Neutrophil (primary cell): Measurements from ENCODE around the gene RPLP2.

Source experiments
- H3K27ac ChIP-seq: fragments of 200-600 bp; sonication (generic); 2 replicates; pipeline ENCODE4 v1.5.1; 2016; ENCODE audit warnings: mild to moderate bottlenecking, moderate library complexity
- H3K27me3 ChIP-seq: fragments of 200-600 bp; sonication (generic); 2 replicates; pipeline ENCODE4 v1.6.0; 2016; ENCODE audit warnings: mild to moderate bottlenecking
- H3K36me3 ChIP-seq: fragments of 200-600 bp; sonication (generic); 2 replicates; pipeline ENCODE4 v1.5.1; 2017
- H3K4me1 ChIP-seq, 2 experiments: fragments of 200-600 bp in 1 of 2; sonication (generic) in 1 of 2; 1 replicate in 1 of 2; 2 replicates in 1 of 2; pipeline versions ENCODE4 v1.5.1 to v1.6.1; 2013 to 2016; ENCODE audit warnings: low read depth in 1 of 2, low read length in 1 of 2, mild to moderate bottlenecking in 1 of 2, moderate library complexity in 1 of 2; ENCODE audit not compliant: control insufficient read depth in 1 of 2, insufficient read depth in 1 of 2
- H3K4me3 ChIP-seq, 2 experiments: fragments of 200-600 bp in 1 of 2; sonication (generic) in 1 of 2; 1 replicate in 1 of 2; 2 replicates in 1 of 2; pipeline ENCODE4 v1.5.1; 2013 to 2016; ENCODE audit warnings: low read depth in 1 of 2, low read length in 1 of 2, mild to moderate bottlenecking in 1 of 2, moderate library complexity in 1 of 2
- H3K9me3 ChIP-seq: fragments of 200-600 bp; sonication (generic); 2 replicates; pipeline ENCODE4 v1.5.1; 2016
- TF ChIP-seq, protein P1 (sequence below): fragments of 200-600 bp; sonication (generic); IDR thresholded peaks from 2 replicates; pipeline ENCODE4 v1.5.1; 2016; ENCODE audit warnings: antibody characterized with exemption

Gene RPLP2

DNA sequence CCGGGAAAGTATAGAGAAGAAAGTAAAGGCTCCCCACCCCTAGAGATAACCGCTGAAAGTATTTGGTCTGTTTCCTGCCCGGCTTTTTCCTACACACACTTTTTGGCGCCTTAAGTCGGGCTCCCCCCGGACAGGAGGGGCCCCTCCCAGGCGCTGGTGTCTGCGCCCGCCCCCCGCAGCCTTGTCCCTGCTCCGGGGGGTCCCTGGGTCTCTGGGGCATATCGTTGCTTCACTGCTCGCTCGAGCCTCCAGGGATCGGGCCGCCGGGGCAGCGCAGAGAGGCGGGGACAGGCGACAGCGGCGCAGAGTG lies 17.0 kb downstream of the RPLP2 start:
- H3K36me3 ChIP-seq, result peaks cover 38% of the 10 kb centered on the region
- H3K9me3 ChIP-seq, result no peaks in the 10 kb centered on the region
- H3K27ac ChIP-seq, result peak overlapping the region; percentile 80
- peaks cover 85 to 97% of the 10 kb centered on the region in 2 experiments for H3K4me1 ChIP-seq
- TF ChIP-seq, protein P1, sequence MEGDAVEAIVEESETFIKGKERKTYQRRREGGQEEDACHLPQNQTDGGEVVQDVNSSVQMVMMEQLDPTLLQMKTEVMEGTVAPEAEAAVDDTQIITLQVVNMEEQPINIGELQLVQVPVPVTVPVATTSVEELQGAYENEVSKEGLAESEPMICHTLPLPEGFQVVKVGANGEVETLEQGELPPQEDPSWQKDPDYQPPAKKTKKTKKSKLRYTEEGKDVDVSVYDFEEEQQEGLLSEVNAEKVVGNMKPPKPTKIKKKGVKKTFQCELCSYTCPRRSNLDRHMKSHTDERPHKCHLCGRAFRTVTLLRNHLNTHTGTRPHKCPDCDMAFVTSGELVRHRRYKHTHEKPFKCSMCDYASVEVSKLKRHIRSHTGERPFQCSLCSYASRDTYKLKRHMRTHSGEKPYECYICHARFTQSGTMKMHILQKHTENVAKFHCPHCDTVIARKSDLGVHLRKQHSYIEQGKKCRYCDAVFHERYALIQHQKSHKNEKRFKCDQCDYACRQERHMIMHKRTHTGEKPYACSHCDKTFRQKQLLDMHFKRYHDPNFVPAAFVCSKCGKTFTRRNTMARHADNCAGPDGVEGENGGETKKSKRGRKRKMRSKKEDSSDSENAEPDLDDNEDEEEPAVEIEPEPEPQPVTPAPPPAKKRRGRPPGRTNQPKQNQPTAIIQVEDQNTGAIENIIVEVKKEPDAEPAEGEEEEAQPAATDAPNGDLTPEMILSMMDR, result no peak
- H3K4me3 ChIP-seq, result peak overlapping the region; percentile 68 to 80
- peaks cover 29% of the 10 kb centered on the region for H3K27me3 ChIP-seq

DNA sequence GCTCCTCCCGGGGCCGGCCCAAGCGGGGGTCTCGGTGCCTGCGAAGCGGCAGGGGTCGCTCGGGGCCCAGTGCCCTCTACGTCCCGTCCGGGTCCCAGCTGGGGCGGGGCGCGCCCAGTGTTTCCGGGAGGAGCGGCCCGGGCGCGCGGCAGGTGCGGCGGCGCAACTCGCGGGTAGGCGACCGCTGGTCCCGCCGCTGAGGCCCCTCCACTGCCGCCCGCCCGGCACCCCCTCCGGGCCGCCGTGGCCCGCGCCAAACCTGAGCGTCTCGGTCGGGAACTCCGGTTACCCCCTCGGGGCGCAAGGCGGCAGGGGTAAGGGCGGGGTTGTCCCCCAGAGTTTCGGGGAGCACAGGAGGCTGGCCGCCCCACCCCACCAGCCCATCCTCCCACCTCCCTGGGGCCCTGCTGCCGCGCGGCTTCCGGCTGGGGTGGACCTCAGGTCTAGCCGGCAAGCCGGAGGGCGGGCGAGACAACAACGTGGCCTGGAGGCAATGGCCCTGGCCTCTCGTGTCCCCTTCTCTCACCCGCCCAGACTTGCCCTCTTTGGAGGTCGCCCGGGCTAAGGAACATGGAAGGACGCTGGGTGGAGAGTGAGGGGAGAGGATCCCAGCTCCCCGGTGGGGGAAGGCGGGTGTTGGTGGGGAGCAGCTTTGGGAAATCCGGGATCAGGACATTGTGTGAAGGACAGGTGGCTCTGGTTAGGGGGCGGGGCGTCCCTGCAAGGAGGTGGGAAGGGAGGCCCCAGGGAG lies 17.6 kb downstream of the RPLP2 start:
- Histone ChIP-seq H3K9me3 (no peaks in the 10 kb centered on the region), H3K4me1 (peaks cover 84 to 97% of the 10 kb centered on the region in 2 experiments), H3K4me3 (peak overlapping the region; percentile 68 to 80), H3K27me3 (peaks cover 34% of the 10 kb centered on the region), H3K27ac (peak overlapping the region; percentile 80), H3K36me3 (peaks cover 33% of the 10 kb centered on the region)
- TF ChIP-seq, protein P1, result no peak

DNA sequence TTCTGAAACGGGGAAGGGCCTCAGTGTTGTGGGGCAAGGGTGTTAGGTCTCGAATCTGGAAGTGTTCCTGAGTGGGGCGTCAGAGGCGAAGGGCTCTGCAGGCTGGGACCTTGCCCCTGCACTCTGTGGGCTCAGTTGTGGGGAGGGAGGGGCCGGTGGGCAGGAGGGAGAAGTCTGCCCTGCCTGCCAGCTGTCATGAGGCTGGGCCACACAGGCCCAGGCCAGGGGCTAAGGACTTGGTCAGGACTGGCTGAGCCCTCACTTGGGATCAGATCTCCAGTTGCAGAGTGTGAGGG lies 18.1 kb downstream of the RPLP2 start, which contains the start of gene CRACR2B:
Gene CRACR2B (plus strand): TSS at position 23 of the 296 bp plus-strand sequence. CDS start 689 bp downstream, outside the sequence.
- TF ChIP-seq, protein P1, result no peak
- Histone ChIP-seq H3K9me3 (no peaks in the 10 kb centered on the region), H3K36me3 (peaks cover 30% of the 10 kb centered on the region), H3K4me1 (peaks cover 82 to 98% of the 10 kb centered on the region in 2 experiments), H3K27me3 (peaks cover 40% of the 10 kb centered on the region), H3K4me3 (peak within 1 kb of the TSS; percentile 68 to 80), H3K27ac (peak within 1 kb of the TSS; percentile 80)

DNA sequence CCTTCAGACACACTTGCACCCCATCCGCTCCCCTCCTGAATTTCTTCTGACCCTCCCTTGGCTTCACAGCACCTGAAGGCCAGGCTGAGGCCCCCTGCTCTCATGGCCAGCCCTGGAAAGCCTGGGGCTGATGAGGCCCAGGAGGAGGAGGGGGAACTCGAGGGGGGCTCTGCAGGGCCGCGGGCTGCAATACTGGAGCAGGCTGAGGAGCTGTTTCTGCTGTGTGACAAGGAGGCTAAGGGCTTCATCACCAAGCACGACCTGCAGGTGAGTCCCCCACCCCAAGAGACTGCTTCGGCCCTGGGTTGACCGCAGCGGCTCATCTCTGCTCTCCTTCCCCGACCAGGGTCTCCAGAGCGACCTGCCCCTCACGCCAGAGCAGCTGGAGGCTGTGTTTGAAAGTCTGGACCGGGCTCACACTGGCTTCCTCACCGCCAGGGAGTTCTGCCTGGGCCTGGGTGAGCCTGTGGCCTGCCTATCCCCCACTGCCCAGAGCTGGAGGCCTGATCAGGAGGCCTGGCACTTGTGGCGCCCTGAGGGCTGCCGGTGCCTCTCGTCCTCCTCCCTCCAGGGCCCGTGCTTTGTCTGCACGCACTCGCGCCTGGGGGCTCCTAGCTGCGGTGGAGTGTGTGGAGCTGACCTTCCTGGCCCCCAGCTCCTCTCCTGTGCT lies 18.9 kb downstream of the RPLP2 start:
- Histone ChIP-seq H3K36me3 (peaks cover 24% of the 10 kb centered on the region), H3K4me3 (peak overlapping the region; percentile 47 to 80), H3K27me3 (peaks cover 48% of the 10 kb centered on the region), H3K4me1 (peaks cover 81 to 96% of the 10 kb centered on the region in 2 experiments), H3K27ac (peak overlapping the region; percentile 80), H3K9me3 (no peaks in the 10 kb centered on the region)
- TF ChIP-seq, protein P1, result no peak

DNA sequence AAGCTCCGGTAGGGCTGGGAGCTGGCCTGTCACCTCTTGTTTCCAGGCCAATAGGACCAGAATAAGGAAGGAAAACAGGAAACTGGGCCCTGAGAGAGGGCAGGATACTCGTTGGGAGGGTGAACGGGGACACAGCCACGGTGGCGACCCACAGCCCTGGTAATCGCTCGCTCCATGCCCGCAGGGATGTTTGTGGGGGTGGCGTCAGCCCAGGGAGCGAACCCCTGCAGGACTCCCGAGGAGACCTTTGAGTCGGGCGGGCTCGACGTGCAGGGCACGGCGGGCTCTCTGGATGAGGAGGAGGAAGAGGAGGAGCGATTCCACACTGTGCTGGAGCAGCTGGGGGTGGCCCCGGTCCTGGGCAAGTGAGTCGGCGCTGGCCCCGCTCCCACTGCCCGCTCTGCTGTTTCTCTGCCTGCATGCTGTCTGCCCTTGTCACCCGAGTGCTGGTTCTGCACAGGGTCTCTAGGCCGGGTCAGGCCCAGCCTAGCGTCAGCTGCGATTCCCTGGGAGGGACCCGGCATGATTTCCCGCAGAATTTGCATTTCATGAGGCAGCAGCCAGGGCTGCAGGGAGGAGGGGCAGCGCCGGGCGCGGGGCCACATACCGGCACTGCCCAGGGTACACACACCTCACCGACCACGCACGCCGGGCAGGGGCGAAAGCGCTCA lies 19.5 kb downstream of the RPLP2 start:
- TF ChIP-seq, protein P1, result no peak
- Histone ChIP-seq H3K4me3 (peak overlapping the region; percentile 47 to 80), H3K27me3 (peaks cover 54% of the 10 kb centered on the region), H3K36me3 (peaks cover 18% of the 10 kb centered on the region), H3K4me1 (peaks cover 82 to 96% of the 10 kb centered on the region in 2 experiments), H3K9me3 (no peaks in the 10 kb centered on the region), H3K27ac (no peak overlapping the region)
